Loucy (cell line): ENCODE measurements around the gene CYP2F1.

Experiments used
- EZH2phosphoT487 ChIP-seq: fragments of 200-600 bp; IDR thresholded peaks from 2 replicates; pipeline ENCODE4 v1.6.1; 2018; ENCODE audit warnings: antibody characterized with exemption, mild to moderate bottlenecking, moderate library complexity, borderline replicate concordance
- TF ChIP-seq, protein P1 (sequence below): fragments of 200-600 bp; sonication (generic); conservative IDR thresholded peaks from 2 replicates; pipeline ENCODE4 v1.5.1; 2014; ENCODE audit warnings: mild to moderate bottlenecking, antibody characterized with exemption, low read length

DNA sequence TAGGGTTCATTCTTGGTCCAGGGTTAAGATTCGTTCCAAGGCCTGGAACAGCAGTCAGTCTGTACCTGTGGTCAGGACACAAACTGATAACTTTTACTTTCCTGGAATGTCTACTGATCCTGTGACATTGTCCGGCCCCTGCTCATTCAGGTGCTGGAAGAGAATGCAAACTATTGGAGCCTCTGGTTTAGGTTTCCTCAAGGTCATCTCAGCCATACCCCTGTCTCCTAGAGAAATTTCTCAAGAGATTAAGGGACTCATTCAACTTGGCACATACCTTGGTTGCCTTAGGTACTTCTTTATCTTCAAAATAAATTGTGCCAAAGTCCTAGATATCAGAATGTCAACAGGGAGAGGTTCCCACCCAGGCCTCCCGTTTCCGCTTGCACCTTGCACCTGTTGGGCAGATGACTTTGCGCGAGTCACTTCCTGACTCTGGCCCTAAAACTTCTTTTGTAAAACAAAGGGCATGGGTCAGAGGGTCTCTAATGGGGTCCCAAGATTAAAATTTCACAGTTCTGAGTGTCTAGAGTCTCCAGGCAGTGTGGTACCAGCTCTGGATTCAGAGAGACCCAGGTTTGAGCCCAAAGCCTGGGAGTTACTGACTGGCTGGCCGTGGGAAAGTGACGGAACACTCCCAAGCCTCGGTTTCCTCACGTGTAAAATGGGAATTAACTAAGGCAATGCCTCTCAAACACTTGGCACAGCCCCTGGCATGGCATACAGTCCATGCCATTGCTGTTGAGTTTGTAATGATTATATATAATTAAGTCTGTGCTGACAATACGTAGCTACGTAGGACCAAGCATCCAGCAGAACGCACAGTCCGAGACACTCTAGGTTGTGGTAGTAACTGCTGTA, 52.9 kb downstream of the CYP2F1 start:
- TF ChIP-seq, protein P1, sequence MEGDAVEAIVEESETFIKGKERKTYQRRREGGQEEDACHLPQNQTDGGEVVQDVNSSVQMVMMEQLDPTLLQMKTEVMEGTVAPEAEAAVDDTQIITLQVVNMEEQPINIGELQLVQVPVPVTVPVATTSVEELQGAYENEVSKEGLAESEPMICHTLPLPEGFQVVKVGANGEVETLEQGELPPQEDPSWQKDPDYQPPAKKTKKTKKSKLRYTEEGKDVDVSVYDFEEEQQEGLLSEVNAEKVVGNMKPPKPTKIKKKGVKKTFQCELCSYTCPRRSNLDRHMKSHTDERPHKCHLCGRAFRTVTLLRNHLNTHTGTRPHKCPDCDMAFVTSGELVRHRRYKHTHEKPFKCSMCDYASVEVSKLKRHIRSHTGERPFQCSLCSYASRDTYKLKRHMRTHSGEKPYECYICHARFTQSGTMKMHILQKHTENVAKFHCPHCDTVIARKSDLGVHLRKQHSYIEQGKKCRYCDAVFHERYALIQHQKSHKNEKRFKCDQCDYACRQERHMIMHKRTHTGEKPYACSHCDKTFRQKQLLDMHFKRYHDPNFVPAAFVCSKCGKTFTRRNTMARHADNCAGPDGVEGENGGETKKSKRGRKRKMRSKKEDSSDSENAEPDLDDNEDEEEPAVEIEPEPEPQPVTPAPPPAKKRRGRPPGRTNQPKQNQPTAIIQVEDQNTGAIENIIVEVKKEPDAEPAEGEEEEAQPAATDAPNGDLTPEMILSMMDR = no peak
- TF ChIP-seq EZH2phosphoT487 = no peak
